Astrocyte (in vitro differentiated cells and primary cell): ENCODE results near the gene ZNF784. TPM values are rescaled to one million over a fixed set of nuclear protein-coding genes. Genes with fewer than 3 reads are reported as not detected.
A peak's percentile ranks its signal among the peaks of the same experiment; 100 is the strongest.

Experiments used
- DNase-seq: peaks from one replicate; pipeline ENCODE4 v3.0.0-alpha.2; 2010; ENCODE audit warnings: low read depth
- FAIRE-seq: peaks from 2 replicates; lab custom pipeline; 2011; peaks lifted over from hg19 to GRCh38; lab: Jason Lieb, UNC
- H2AFZ ChIP-seq: 2 replicates; pipeline ENCODE4 v1.6.0; 2012; ENCODE audit warnings: low read depth, low read length, inconsistent platforms
- H3K27ac ChIP-seq: 2 replicates; pipeline ENCODE4 v1.5.1; 2011; ENCODE audit warnings: low read depth, low read length, inconsistent platforms
- H3K27me3 ChIP-seq: 2 replicates; pipeline ENCODE4 v1.6.0; 2011; ENCODE audit warnings: low read length, inconsistent platforms; ENCODE audit not compliant: insufficient read depth
- H3K36me3 ChIP-seq: 2 replicates; pipeline ENCODE4 v1.5.1; 2011; ENCODE audit warnings: low read length, inconsistent platforms; ENCODE audit not compliant: insufficient read depth
- H3K4me1 ChIP-seq: 2 replicates; pipeline ENCODE4 v1.5.1; 2011; ENCODE audit warnings: low read length, inconsistent platforms; ENCODE audit not compliant: insufficient read depth
- H3K4me2 ChIP-seq: 2 replicates; pipeline ENCODE4 v1.6.0; 2012; ENCODE audit warnings: low read length, inconsistent platforms
- H3K4me3 ChIP-seq: 2 replicates; pipeline ENCODE4 v1.5.1; 2011; ENCODE audit warnings: low read depth, mild to moderate bottlenecking, low read length, inconsistent platforms; ENCODE audit not compliant: insufficient read depth
- H3K79me2 ChIP-seq: 2 replicates; pipeline ENCODE4 v1.6.0; 2012; ENCODE audit warnings: mild to moderate bottlenecking, low read length, inconsistent platforms; ENCODE audit not compliant: insufficient read depth
- H3K9ac ChIP-seq: 2 replicates; pipeline ENCODE4 v1.6.0; 2012; ENCODE audit warnings: mild to moderate bottlenecking, low read length, inconsistent platforms
- H3K9me3 ChIP-seq: 2 replicates; pipeline ENCODE4 v1.5.1; 2012; ENCODE audit warnings: low read depth, mild to moderate bottlenecking, low read length, inconsistent platforms; ENCODE audit not compliant: insufficient read depth
- H4K20me1 ChIP-seq: 2 replicates; pipeline ENCODE4 v1.6.0; 2012; ENCODE audit warnings: low read length, inconsistent platforms; ENCODE audit not compliant: insufficient read depth
- H3K27ac Mint-ChIP-seq: one replicate; pipeline ENCODE4 v1.8.0; 2021; ENCODE audit warnings: mild to moderate bottlenecking, mixed read lengths; ENCODE audit not compliant: unreplicated experiment
- H3K27me3 Mint-ChIP-seq: one replicate; pipeline ENCODE4 v1.8.0; 2021; ENCODE audit warnings: low read depth, mixed read lengths; ENCODE audit not compliant: unreplicated experiment
- H3K36me3 Mint-ChIP-seq: one replicate; pipeline ENCODE4 v1.8.0; 2021; ENCODE audit warnings: low read depth, mixed read lengths; ENCODE audit not compliant: unreplicated experiment
- H3K4me1 Mint-ChIP-seq: one replicate; pipeline ENCODE4 v1.8.0; 2021; ENCODE audit warnings: low read depth, mixed read lengths; ENCODE audit not compliant: unreplicated experiment
- H3K4me3 Mint-ChIP-seq: one replicate; pipeline ENCODE4 v1.8.0; 2021; ENCODE audit warnings: mild to moderate bottlenecking, moderate library complexity, mixed read lengths; ENCODE audit not compliant: unreplicated experiment
- H3K9me3 Mint-ChIP-seq: one replicate; pipeline ENCODE4 v1.8.0; 2021; ENCODE audit warnings: mild to moderate bottlenecking, mixed read lengths; ENCODE audit not compliant: unreplicated experiment
- EZH2 ChIP-seq: IDR thresholded peaks from 2 replicates; pipeline ENCODE4 v1.6.1; 2012; ENCODE audit warnings: mild to moderate bottlenecking, low read length, inconsistent platforms; ENCODE audit not compliant: insufficient read depth
- total RNA-seq: library from RNA; stranded (reverse); gene quantifications from 2 replicates; pipeline ENCODE4 v1.2.1, GENCODE V29; 2021
- TF ChIP-seq, protein P1 (sequence below): IDR thresholded peaks from 2 replicates; pipeline ENCODE4 v1.5.1; 2011; ENCODE audit warnings: low read depth, mild to moderate bottlenecking, inconsistent platforms, low read length, moderate library complexity; ENCODE audit not compliant: insufficient read depth

The ZNF784 gene
- total RNA-seq, 1 donor from 2014 or later = 5.3 TPM

DNA sequence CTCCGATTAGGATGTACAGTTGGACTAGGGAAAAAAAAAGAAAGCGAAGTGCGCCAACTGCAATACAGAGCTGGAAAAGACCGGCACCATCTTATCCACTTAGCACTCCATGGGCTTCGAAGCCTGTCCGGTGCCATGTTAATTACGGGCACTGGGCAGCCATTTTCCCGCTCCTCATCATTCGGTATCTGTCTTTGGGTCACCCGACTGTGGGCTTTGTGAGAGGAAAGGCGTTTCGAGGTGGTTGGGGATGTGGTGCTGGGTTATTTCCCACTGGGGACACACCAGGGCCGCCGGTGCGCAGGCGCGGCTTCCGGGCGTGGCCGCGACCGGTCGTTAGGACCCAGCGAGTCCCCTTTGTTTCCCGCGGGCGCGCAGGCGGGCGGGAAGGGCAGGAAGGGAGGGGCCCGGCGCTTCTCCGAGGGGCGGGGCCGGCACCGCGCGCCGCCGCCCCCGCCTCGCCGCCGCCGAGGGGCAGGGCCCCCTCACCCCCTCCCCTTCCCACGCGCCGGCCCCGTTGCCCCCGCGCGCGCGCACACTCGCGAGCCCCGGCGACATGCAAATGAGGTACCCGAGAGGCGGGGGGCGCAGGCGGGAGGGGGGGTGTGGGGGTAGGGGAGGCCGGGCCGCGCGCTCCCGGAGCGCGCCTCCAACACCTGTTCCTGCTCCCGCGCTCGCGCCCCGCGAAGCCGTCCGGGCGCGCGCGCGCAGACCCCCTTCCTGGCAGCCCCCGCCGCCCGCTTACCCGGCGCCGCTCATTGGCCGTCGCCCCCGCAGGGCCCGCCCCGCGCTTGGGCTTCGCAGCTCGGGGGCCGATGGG is 24.3 kb downstream of the ZNF784 start, which contains the start of gene ZNF524:
Gene ZNF524 (plus strand): TSS at position 447 of the 820 bp plus-strand sequence. CDS start 1,825 bp downstream, outside the sequence.
- no peak for FAIRE-seq
- H3K4me2 ChIP-seq = peak within 1 kb of the TSS; percentile 89
- H3K27ac Mint-ChIP-seq = peak within 1 kb of the TSS; percentile 99
- H2AFZ ChIP-seq = peak within 1 kb of the TSS; percentile 84
- H3K4me1 ChIP-seq = peaks cover 5% of the 10 kb centered on the region
- H3K9ac ChIP-seq = peak within 1 kb of the TSS; percentile 96
- peak within 1 kb of the TSS; percentile 96 for H3K27ac ChIP-seq
- peaks cover 21% of the 10 kb centered on the region for H3K36me3 Mint-ChIP-seq
- TF ChIP-seq EZH2 = no peak
- TF ChIP-seq, protein P1, sequence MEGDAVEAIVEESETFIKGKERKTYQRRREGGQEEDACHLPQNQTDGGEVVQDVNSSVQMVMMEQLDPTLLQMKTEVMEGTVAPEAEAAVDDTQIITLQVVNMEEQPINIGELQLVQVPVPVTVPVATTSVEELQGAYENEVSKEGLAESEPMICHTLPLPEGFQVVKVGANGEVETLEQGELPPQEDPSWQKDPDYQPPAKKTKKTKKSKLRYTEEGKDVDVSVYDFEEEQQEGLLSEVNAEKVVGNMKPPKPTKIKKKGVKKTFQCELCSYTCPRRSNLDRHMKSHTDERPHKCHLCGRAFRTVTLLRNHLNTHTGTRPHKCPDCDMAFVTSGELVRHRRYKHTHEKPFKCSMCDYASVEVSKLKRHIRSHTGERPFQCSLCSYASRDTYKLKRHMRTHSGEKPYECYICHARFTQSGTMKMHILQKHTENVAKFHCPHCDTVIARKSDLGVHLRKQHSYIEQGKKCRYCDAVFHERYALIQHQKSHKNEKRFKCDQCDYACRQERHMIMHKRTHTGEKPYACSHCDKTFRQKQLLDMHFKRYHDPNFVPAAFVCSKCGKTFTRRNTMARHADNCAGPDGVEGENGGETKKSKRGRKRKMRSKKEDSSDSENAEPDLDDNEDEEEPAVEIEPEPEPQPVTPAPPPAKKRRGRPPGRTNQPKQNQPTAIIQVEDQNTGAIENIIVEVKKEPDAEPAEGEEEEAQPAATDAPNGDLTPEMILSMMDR = no peak
- peak; percentile 77 for DNase-seq
- peaks cover 12% of the 10 kb centered on the region for H3K79me2 ChIP-seq
- H4K20me1 ChIP-seq = no peaks in the 10 kb centered on the region
- peak within 1 kb of the TSS; percentile 90 for H3K4me3 ChIP-seq
- H3K4me1 Mint-ChIP-seq = peaks cover 6% of the 10 kb centered on the region
- H3K9me3 ChIP-seq = no peaks in the 10 kb centered on the region
- peak within 1 kb of the TSS; percentile 97 for H3K4me3 Mint-ChIP-seq
- H3K36me3 ChIP-seq = peaks cover 14% of the 10 kb centered on the region
- no peaks in the 10 kb centered on the region for H3K27me3 Mint-ChIP-seq
- peaks cover 8% of the 10 kb centered on the region for H3K9me3 Mint-ChIP-seq
- no peaks in the 10 kb centered on the region for H3K27me3 ChIP-seq

DNA sequence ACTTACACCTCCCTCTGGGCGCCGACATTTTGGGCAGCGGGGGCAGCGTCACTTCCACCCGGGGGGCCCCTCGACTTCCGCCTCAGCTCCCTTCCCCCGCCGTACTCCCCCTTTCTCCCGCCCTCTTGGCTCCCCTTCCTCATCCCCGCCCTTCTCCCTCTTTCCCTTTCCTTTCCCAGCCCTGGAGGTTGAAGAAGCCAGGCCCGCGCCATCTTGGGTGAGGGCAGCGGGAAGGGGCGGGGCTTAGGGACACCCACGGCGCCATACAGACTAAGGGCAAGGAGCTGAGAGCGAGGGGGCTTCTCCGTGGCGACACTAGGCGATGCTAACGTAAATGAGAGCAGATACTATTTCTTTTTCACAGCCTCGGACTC is 24.9 kb downstream of the ZNF784 start, which contains the start of gene FIZ1:
Gene FIZ1 (minus strand): TSS at position 50 of the 374 bp plus-strand sequence. CDS start 1,652 bp downstream, outside the sequence.
- H3K4me3 Mint-ChIP-seq = peak within 1 kb of the TSS; percentile 97
- H3K4me1 Mint-ChIP-seq = peaks cover 4% of the 10 kb centered on the region
- Histone ChIP-seq H3K27me3 (no peaks in the 10 kb centered on the region), H4K20me1 (no peaks in the 10 kb centered on the region), H3K36me3 (peaks cover 19% of the 10 kb centered on the region), H3K9me3 (no peaks in the 10 kb centered on the region), H3K4me1 (peaks cover under 1% of the 10 kb centered on the region), H3K27ac (peak within 1 kb of the TSS; percentile 96), H2AFZ (peak within 1 kb of the TSS; percentile 84), H3K9ac (peak within 1 kb of the TSS; percentile 96), H3K4me2 (peak within 1 kb of the TSS; percentile 89), H3K4me3 (peak within 1 kb of the TSS; percentile 90), H3K79me2 (peaks cover 12% of the 10 kb centered on the region)
- TF ChIP-seq, protein P1 = no peak
- TF ChIP-seq EZH2 = no peak
- H3K27ac Mint-ChIP-seq = peak within 1 kb of the TSS; percentile 99
- H3K36me3 Mint-ChIP-seq = peaks cover 24% of the 10 kb centered on the region
- DNase-seq (peak; percentile 95), FAIRE-seq (no peak)
- no peaks in the 10 kb centered on the region for H3K27me3 Mint-ChIP-seq
- H3K9me3 Mint-ChIP-seq = peaks cover 8% of the 10 kb centered on the region
